Naive thymus-derived CD8-positive, alpha-beta T cell (primary cell): ENCODE results near the gene HES5. TPM values are rescaled to one million over a fixed set of nuclear protein-coding genes. Genes with fewer than 3 reads are reported as not detected.
A peak's percentile ranks its signal among the peaks of the same experiment; 100 is the strongest.

Experiments
- ATAC-seq, 2 donors: fragments of 150-1000 bp; cut with Tn5 transposase in 1 of 2; sonication (Bioruptor Pico), chemical (Tn5 transposase) in 1 of 2; 1 replicate in 1 of 2; 2 replicates in 1 of 2; pipeline ENCODE4 v1.10.0; 2021; ENCODE audit warnings: mild to moderate bottlenecking in 2 of 2, moderate library complexity in 2 of 2
- POLR2A ChIA-PET: fragments of 350-600 bp; sonication (Branson Sonifier 250); formaldehyde crosslinking; loops from one replicate; lab custom pipeline; 2021; ENCODE audit warnings: antibody characterized with exemption; lab: Charles Lee
- DNase-seq, 10 donors: peaks; one replicate each; pipeline versions ENCODE4 v3.0.0 to v3.0.0-alpha.2; 2020 to 2022
- H3K27ac Mint-ChIP-seq, 10 donors: one replicate each; pipeline ENCODE4 v1.8.0; 2020 to 2022; ENCODE audit warnings: mild to moderate bottlenecking in 10 of 10, mixed read lengths in 10 of 10, moderate library complexity in 4 of 10, inconsistent platforms in 1 of 10
- H3K27me3 Mint-ChIP-seq, 5 donors: one replicate each; pipeline ENCODE4 v1.8.0; 2021 to 2022; ENCODE audit warnings: mixed read lengths in 5 of 5
- H3K36me3 Mint-ChIP-seq, 3 donors: one replicate each; pipeline ENCODE4 v1.8.0; 2020 to 2022; ENCODE audit warnings: mixed read lengths in 3 of 3, mild to moderate bottlenecking in 2 of 3, inconsistent platforms in 1 of 3
- H3K4me1 Mint-ChIP-seq, 4 donors: one replicate each; pipeline ENCODE4 v1.8.0; 2021 to 2022; ENCODE audit warnings: mixed read lengths in 4 of 4
- H3K4me3 Mint-ChIP-seq, 10 donors: one replicate each; pipeline ENCODE4 v1.8.0; 2020 to 2022; ENCODE audit warnings: mild to moderate bottlenecking in 10 of 10, mixed read lengths in 10 of 10, moderate library complexity in 6 of 10, inconsistent platforms in 1 of 10
- H3K9me3 Mint-ChIP-seq, 9 donors: one replicate each; pipeline ENCODE4 v1.8.0; 2020 to 2022; ENCODE audit warnings: mixed read lengths in 9 of 9, mild to moderate bottlenecking in 3 of 9, inconsistent platforms in 1 of 9, moderate library complexity in 1 of 9
- polyA plus RNA-seq, 3 donors: library from polyadenylated mRNA; unstranded; fragments of 300-500 nt; fragmentation: Illumina TruSeq; gene quantifications; one replicate each; pipeline ENCODE4 v1.2.3, GENCODE V29; 2021
- total RNA-seq, 8 experiments: library from RNA in 2 of 8; stranded (reverse) in 2 of 8; gene quantifications; one replicate each; pipeline ENCODE4 v1.2.3 and lab custom pipeline; 2021 to 2026

The HES5 gene
- total and polyA plus RNA-seq, 5 experiments from 2014 or later: 0.30 TPM; not detected in 4

DNA sequence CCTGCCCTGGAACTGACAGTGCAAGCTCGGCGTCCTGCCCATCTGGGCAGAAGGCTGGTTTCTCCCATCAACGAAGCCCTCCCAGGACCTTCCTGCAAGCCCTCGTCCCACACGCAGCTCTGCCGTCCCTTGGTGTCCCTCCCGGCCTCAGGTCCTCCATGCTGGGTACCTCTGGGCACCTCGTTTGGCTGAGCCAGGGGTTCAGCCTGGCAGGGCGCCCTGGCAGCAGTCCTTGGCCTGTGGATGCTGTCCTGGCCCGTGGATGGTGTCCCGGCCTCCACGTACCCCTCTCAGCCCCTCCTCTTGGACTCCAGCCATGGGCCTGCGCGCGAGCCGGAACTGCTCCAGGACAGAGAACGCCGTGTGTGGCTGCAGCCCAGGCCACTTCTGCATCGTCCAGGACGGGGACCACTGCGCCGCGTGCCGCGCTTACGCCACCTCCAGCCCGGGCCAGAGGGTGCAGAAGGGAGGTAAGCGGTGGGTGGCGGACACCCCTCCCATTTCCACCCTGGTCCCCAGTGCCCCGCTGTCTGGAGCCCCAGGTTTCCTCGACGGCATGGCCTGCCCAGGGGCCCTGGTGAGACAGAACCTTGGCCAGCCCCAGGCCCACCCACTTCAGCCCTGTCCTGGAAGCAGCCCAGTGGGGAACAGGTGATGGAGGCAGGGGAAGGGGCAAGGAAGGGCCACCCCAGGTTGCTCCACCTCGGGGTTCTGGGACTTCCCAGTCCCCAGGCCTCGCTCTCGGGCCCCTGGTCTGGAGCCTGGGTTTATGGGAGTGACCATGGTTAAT, 29.6 kb upstream of the HES5 start:
- Mint-ChIP-seq H3K36me3 (peaks cover 0 to 35% (median 4%) of the 10 kb centered on the region in 3 donors), H3K4me3 (peak overlapping the region in 1 of 10 donors; percentile 56), H3K27me3 (no peaks in the 10 kb centered on the region), H3K9me3 (no peaks in the 10 kb centered on the region), H3K27ac (peak overlapping the region in 2 of 10 donors; percentile 7 to 24), H3K4me1 (peaks cover 25 to 58% (median 41%) of the 10 kb centered on the region in 4 donors)
- POLR2A ChIA-PET: interaction anchor here (0.9 to 11.9 kb wide), 5 partner anchors 11 to 23 kb away, joined by 3 to 408 read pairs (median 7); partner anchors contain the start of gene PRXL2B
- DNase-seq (no peak), ATAC-seq (no peak)

DNA sequence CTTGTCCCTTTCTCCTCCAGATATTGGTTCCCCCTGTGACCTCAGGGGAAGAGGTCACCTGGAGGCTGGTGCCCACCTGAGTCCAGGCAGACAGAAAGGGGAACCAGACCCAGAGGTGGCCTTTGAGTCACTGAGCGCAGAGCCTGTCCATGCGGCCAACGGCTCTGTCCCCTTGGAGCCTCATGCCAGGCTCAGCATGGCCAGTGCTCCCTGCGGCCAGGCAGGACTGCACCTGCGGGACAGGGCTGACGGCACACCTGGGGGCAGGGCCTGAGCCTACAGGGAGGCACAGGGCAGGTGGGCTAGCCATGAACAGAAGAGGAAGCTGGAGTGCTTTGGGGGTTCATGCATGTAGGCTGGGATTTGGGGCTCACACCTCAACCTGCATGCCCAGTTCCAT, 28.8 kb upstream of the HES5 start:
- Mint-ChIP-seq H3K27me3 (no peaks in the 10 kb centered on the region), H3K36me3 (peaks cover 0 to 33% (median 4%) of the 10 kb centered on the region in 3 donors), H3K4me1 (peaks cover 29 to 63% (median 46%) of the 10 kb centered on the region in 4 donors), H3K27ac (peak overlapping the region in 8 of 10 donors; percentile 19 to 98 (median 72)), H3K9me3 (no peaks in the 10 kb centered on the region), H3K4me3 (peak overlapping the region; percentile 58 to 99 (median 72))
- DNase-seq (no peak), ATAC-seq (no peak)
- POLR2A ChIA-PET: interaction anchor here (1.6 to 11.9 kb wide), 4 partner anchors 12 to 143 kb away, joined by 5 to 408 read pairs (median 24); partner anchors contain the start of genes PANK4 and PRXL2B

DNA sequence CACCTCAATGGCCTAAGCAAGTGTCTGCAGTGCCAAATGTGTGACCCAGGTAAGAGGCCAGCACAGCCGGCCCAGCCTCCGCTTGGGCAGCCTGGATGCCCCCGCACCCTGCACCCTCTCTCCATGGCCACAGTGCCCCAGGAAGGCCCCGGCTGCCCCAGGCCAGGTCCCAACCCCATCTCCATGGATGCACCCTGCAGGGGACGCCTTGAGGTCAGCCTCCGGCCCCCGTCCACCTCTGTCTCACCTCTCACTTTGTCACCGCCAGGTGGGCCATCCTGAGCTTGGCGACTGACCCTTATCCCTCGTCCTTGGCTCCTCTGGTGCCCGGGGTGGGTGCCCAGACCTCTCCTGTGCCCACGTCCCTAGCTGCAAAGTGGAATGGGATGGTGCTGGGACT, 28.4 kb upstream of the HES5 start:
- peak overlapping the region in 9 of 10 donors; percentile 19 to 99 (median 88) for H3K27ac Mint-ChIP-seq
- peaks cover 29 to 66% (median 47%) of the 10 kb centered on the region in 4 donors for H3K4me1 Mint-ChIP-seq
- peaks cover 0 to 28% (median 4%) of the 10 kb centered on the region in 3 donors for H3K36me3 Mint-ChIP-seq
- ATAC-seq (no peak), DNase-seq (no peak)
- POLR2A ChIA-PET: interaction anchor here (1.6 to 11.9 kb wide), 4 partner anchors 13 to 143 kb away, joined by 5 to 408 read pairs (median 24); partner anchors contain the start of genes PANK4 and PRXL2B
- H3K27me3 Mint-ChIP-seq: no peaks in the 10 kb centered on the region
- H3K9me3 Mint-ChIP-seq: no peaks in the 10 kb centered on the region
- peak overlapping the region; percentile 60 to 99 (median 94) for H3K4me3 Mint-ChIP-seq

DNA sequence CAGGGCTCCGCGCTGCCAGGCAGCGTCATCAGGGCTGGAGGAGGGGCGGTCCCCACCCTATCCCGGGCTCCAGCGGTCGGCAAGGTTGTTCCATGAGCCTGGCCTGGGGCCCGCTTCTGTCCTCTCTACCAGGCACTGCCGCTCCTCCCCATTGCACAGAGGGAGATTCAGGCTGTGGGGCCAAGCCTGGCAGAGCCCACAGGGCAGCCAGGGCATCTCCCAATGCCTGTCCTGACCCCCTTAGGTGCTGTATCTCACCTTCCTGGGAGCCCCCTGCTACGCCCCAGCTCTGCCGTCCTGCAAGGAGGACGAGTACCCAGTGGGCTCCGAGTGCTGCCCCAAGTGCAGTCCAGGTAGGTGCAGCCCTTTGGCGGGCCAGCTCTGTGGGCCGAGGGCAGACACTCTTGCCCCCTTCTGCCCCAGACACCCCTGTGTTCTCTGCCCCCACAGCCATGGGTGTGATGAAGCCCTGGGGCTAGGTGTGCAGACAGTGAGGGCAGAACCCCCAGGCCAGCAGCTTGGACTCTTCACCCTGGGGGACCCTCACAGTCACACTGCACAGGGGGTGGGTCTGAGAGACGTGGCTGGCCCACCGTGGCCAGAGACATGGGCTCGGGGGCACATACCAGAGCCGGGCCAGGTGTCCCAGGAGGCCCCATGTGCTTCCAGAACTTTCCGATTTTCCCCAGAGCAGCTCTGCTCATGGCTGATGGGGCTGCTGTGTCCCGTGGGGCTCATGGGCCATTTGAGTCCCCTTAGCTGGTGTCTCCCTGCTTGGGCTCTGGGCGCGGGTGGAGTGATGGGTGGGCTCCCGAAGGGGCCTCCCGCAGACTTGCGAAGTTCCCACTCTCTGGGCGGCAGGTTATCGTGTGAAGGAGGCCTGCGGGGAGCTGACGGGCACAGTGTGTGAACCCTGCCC, 27.7 kb upstream of the HES5 start:
- H3K36me3 Mint-ChIP-seq: peaks cover 0 to 28% (median 4%) of the 10 kb centered on the region in 3 donors
- POLR2A ChIA-PET: interaction anchor here (1.6 to 11.9 kb wide), 11 partner anchors 7 to 145 kb away, joined by 5 to 408 read pairs (median 20); partner anchors contain the start of genes PANK4, PEX10 and PRXL2B
- peak overlapping the region; percentile 75 to 99 (median 97) for H3K27ac Mint-ChIP-seq
- no peaks in the 10 kb centered on the region for H3K9me3 Mint-ChIP-seq
- H3K27me3 Mint-ChIP-seq: no peaks in the 10 kb centered on the region
- H3K4me3 Mint-ChIP-seq: peak overlapping the region; percentile 91 to 99 (median 98)
- ATAC-seq (no peak), DNase-seq (no peak)
- H3K4me1 Mint-ChIP-seq: peaks cover 29 to 66% (median 47%) of the 10 kb centered on the region in 4 donors

DNA sequence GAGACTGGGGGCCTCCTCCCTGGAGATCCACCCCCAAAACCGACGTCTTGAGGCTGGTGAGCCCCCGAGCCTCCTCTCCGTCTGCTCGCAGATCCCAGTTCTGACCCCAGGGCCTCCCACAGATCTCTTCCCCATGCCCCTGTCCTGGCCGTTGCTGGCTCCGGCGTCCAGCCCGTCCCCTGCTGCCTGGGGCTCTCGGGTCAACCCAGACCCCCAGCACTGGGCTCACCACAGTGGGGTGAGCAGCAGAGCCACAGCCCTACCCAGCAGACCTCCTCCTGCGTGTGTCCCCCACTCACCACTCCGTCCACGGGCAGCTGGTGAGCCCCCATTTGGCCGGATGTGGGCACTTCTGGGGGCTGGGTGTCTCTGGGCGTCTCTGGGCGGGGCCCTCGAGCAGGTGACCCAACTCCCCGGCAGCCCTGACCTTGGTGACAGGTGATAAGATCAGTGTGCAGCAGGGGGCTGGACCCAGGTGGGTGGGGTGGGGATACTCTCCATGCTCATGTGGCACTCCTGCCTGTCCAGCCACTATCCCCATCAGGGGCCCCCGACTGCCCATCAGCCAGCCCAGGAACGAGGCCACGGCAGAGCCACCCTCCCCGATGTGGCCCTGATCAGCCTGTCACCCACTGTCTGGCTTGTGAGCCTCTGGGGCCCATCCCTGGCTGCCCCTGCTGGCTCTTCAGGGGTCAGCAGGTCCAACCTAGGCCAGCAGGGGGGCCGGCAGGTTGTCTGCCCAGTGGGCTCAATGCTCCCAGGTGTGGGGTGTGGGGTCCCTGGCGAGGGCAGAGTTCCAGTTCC, 26.8 kb upstream of the HES5 start:
- peak in 1 of 2 donors; percentile 1 for ATAC-seq
- no peaks in the 10 kb centered on the region for H3K27me3 Mint-ChIP-seq
- no peak for DNase-seq
- H3K4me1 Mint-ChIP-seq: peaks cover 29 to 66% (median 47%) of the 10 kb centered on the region in 4 donors
- H3K27ac Mint-ChIP-seq: peak overlapping the region; percentile 93 to 99 (median 98)
- POLR2A ChIA-PET: interaction anchor here (0.7 to 11.9 kb wide), 15 partner anchors 8 to 367 kb away, joined by 3 to 408 read pairs (median 11); partner anchors contain the start of genes MORN1, PANK4, PEX10 and PRXL2B
- H3K36me3 Mint-ChIP-seq: peaks cover 0 to 28% (median 4%) of the 10 kb centered on the region in 3 donors
- no peaks in the 10 kb centered on the region for H3K9me3 Mint-ChIP-seq
- H3K4me3 Mint-ChIP-seq: peak overlapping the region; percentile 91 to 99 (median 98)

DNA sequence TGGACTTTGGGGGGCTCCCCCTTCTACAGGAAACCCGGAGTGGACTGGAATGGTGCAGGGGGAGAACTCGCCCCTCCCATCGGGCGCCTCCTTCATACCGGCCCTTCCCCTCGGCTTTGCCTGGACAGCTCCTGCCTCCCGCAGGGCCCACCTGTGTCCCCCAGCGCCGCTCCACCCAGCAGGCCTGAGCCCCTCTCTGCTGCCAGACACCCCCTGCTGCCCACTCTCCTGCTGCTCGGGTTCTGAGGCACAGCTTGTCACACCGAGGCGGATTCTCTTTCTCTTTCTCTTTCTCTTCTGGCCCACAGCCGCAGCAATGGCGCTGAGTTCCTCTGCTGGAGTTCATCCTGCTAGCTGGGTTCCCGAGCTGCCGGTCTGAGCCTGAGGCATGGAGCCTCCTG, 26.2 kb upstream of the HES5 start, which contains the start of gene TNFRSF14:
Gene TNFRSF14, plus strand, starts transcription at position 95 of the 401 bp plus-strand sequence. Its CDS starts 294 bp downstream, at position 389.
- Mint-ChIP-seq H3K27ac (peak within 1 kb of the TSS; percentile 93 to 99 (median 98)), H3K27me3 (no peaks in the 10 kb centered on the region), H3K36me3 (peaks cover 0 to 24% (median 4%) of the 10 kb centered on the region in 3 donors), H3K4me1 (peaks cover 28 to 62% (median 44%) of the 10 kb centered on the region in 4 donors), H3K4me3 (peak within 1 kb of the TSS; percentile 91 to 99 (median 98)), H3K9me3 (no peaks in the 10 kb centered on the region)
- peak; percentile 73 to 79 for ATAC-seq
- peak; percentile 53 to 87 (median 74) for DNase-seq
- POLR2A ChIA-PET: interaction anchor here (0.7 to 11.9 kb wide), 18 partner anchors 9 to 366 kb away, joined by 3 to 408 read pairs (median 8); partner anchors contain the start of genes FAAP20, MORN1, PANK4 and PEX10

DNA sequence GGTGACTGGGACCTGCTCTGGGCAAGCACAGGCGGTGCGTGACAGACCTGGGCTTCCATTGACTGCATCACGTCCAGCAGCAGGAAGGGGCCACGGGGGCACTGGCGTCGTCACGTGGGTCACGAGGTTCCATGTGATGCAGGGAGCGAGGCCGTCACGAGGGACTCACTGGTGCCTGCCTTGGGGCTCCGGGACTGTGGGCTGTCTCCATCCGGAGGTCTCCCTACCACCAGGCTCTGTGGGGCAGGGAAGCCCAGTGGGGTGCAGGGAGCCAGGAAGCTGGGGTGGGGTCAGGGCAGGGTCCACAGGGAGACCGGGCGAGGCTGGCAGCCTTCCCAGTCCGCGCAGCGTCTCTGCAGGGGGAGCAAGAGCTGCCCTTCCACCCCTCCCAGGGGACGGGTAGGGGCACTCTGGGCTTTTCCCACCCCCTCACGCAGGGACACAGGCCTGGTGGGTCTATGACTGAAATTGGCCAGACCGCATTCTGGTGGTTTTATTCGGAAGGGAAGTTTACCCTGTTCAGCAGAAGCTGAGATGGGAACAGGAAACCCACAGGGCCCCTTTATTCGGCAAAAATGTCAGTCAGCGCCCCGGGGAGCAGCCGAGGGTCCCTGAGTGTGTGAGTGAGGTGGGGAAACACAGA, 25.7 kb upstream of the HES5 start:
- ATAC-seq (peak; percentile 50 to 67), DNase-seq (peak; percentile 58 to 88 (median 70))
- Mint-ChIP-seq H3K27me3 (no peaks in the 10 kb centered on the region), H3K9me3 (no peaks in the 10 kb centered on the region), H3K4me3 (peak overlapping the region; percentile 91 to 99 (median 98)), H3K27ac (peak overlapping the region; percentile 93 to 99 (median 98)), H3K36me3 (peaks cover 0 to 19% (median 4%) of the 10 kb centered on the region in 3 donors), H3K4me1 (peaks cover 24 to 57% (median 46%) of the 10 kb centered on the region in 4 donors)
- POLR2A ChIA-PET: interaction anchor here (0.6 to 11.9 kb wide), 20 partner anchors 9 to 366 kb away, joined by 3 to 408 read pairs (median 6); partner anchors contain the start of genes FAAP20, MORN1, PANK4 and PEX10

DNA sequence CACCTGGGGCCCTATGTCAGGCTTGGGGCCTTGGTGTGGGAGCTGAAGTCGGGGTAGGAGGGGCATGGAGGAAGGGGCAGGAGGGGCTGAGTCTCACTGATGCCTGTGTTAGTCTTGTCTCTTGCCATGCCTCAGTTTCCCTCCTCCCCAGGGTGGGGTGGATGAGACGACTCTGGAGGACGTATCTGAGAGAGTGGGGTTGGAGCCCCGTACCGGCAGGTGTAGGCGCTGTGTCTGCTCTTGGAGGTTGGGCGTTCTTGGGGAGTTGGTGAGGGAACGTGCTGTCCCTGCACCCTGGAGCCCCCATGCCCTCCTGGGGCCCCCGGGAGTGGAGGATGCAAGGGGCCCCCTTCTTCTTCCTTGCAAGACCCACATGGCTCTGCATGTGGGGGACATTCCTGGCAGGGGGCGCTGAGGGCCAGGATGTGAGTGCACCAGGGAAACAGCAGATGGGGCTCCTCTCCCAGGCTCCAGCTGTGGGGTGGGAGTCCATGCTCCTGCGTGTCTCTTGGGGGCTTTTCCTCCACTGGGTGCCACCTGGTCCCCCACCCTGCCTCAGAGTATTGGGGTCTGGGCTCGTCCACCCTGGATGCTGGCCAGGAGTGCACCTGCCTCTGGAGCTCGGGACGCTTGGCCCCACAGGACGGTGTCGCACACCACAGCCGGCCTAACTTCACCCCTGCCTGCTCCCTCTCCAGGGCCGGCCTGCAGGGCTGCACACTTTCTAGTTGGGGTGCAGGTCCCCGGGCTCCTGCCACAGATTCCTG, 24.7 kb upstream of the HES5 start:
- Mint-ChIP-seq H3K27ac (peak overlapping the region; percentile 76 to 99 (median 98)), H3K4me1 (peaks cover 21 to 56% (median 50%) of the 10 kb centered on the region in 4 donors), H3K9me3 (no peaks in the 10 kb centered on the region), H3K4me3 (peak overlapping the region; percentile 45 to 99 (median 98)), H3K36me3 (peaks cover 0 to 12% (median 4%) of the 10 kb centered on the region in 3 donors), H3K27me3 (no peaks in the 10 kb centered on the region)
- POLR2A ChIA-PET: interaction anchor here (0.5 to 11.9 kb wide), 10 partner anchors 8 to 360 kb away, joined by 5 to 408 read pairs (median 21); partner anchors contain the start of genes FAAP20, PANK4, PEX10 and PRXL2B
- ATAC-seq (peak; percentile 50 to 52), DNase-seq (peak; percentile 59 to 89 (median 70))

DNA sequence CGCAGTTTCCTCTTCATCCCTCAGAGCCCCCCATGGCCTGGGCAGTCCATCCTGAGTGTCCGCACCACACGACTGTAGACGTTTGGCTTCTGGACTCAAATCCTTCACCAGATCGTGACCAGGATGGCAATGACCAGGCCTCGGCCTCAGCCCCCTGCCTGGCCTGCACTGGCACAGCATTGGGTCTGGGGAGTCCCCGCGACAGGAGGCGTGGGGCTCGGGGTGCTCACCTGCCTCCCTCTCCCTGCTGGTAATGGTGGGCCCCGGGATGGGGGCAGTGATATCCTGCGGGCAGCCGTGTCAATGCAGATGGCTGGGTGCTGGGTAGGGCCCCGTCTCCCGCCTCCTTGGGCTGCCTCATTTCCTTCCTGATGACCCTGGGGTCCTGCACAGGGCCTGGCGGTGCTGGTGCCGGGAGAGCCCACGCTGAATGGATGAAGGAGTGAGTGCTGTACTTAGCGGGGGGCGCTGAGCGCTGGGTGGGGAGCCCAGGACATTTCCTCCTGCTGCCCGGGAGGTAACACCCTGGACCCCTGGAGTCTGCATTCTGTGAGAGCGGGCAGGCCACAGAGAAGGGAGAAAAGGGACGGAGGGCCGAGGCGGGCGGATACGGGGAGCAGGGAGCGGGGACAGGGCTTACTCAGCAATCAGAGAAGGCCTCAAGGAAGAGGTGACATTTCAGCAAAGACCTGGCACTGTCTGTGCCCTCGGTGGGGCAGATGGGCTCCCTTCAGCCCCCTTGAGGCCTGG, 24.0 kb upstream of the HES5 start:
- Mint-ChIP-seq H3K27me3 (no peaks in the 10 kb centered on the region), H3K4me1 (peaks cover 18 to 58% (median 54%) of the 10 kb centered on the region in 4 donors), H3K27ac (peak overlapping the region in 8 of 10 donors; percentile 76 to 99 (median 95)), H3K4me3 (peak overlapping the region in 7 of 10 donors; percentile 6 to 98 (median 54)), H3K36me3 (peaks cover 0 to 6% (median 4%) of the 10 kb centered on the region in 3 donors), H3K9me3 (no peaks in the 10 kb centered on the region)
- POLR2A ChIA-PET: interaction anchor here (0.5 to 11.9 kb wide), 7 partner anchors 7 to 284 kb away, joined by 5 to 408 read pairs (median 22); partner anchors contain the start of genes PANK4, PEX10 and PRXL2B
- no peak for ATAC-seq
- peak in 1 of 10 donors; percentile 62 for DNase-seq
